ENCODE results near the gene PER1. TPM values are rescaled to one million over a fixed set of nuclear protein-coding genes. Genes with fewer than 3 reads are reported as not detected.

PER1 gene
- total and polyA plus RNA-seq, 10 of the 15 experiments (the other 5 are each of a cell fraction or from before 2014, with no cell fraction given) = 0.02 to 25.1 (median 5.4) TPM

- TF ChIP-seq CUX1 (IDR thresholded peaks at IDR 0.05; ENCODE audit: insufficient replicate concordance, low read depth, low read length) = no peak
- no peak for TF ChIP-seq HCFC1 (IDR thresholded peaks at IDR 0.05; ENCODE audit: low read length)
- TF ChIP-seq POLR2A (IDR thresholded peaks at IDR 0.05; ENCODE audit: low read depth, low read length) = no peak
- TF ChIP-seq DPF2 (IDR thresholded peaks at IDR 0.05) = no peak
- no peak for TF ChIP-seq NKRF (conservative IDR thresholded peaks at IDR 0.05)
- TF ChIP-seq HDGF (IDR thresholded peaks at IDR 0.05) = 0 out of 2 replicates have a peak, but pooled peaks have one; percentile 58
- no peak for TF ChIP-seq GATAD2B (conservative IDR thresholded peaks at IDR 0.05; ENCODE audit: low read depth)
Observed at GRCh38 chr17:8109661-8110455, 42.3 kb downstream of the PER1 start (continued).
